ENCODE results near the gene IFRD1. TPM values are rescaled to one million over a fixed set of nuclear protein-coding genes. Genes with fewer than 3 reads are reported as not detected.

Gene IFRD1
- total RNA-seq, 5 donors from 2014 or later (not counting 1 experiment from before 2014, with no cell fraction given) = 45.0 to 268 (median 52.1) TPM

- no peak overlapping the region for H3K27ac Mint-ChIP-seq
- H3K9me3 Mint-ChIP-seq = no peaks in the 10 kb centered on the region
- Histone ChIP-seq H3K27me3 (replicated peaks in 1 of 2; ENCODE audit: control insufficient read depth in 2 of 2, extremely low read depth in 1 of 2, insufficient read depth in 2 of 2, low read length in 1 of 2) (peaks cover 0 to 5% of the 10 kb centered on the region in 2 experiments), H3K36me3 (ENCODE audit: control insufficient read depth in 2 of 2, extremely low read depth in 1 of 2, insufficient read depth in 1 of 2, low read length in 1 of 2) (no peaks in the 10 kb centered on the region), H3K9me3 (no peaks in the 10 kb centered on the region), H3K27ac (ENCODE audit: low read length) (no peak overlapping the region), H3K4me1 (ENCODE audit: control insufficient read depth in 1 of 2, extremely low read depth in 1 of 2, insufficient read depth in 2 of 2, low read length in 2 of 2) (no peaks in the 10 kb centered on the region), H3K4me3 (ENCODE audit: control insufficient read depth in 1 of 2, extremely low read depth in 1 of 2, low read length in 1 of 2) (no peak overlapping the region)
- H3K4me3 Mint-ChIP-seq = no peak overlapping the region
- CTCF ChIA-PET = no interaction called here
- DNase-seq (no peak), ATAC-seq (replicated peaks in 1 of 4) (no peak)
- WGBS (ENCODE audit: insufficient coverage) = 100% methylated on average over 1 of the region's 2 CpGs
- POLR2A ChIA-PET = no interaction called here
- H3K4me1 Mint-ChIP-seq = no peaks in the 10 kb centered on the region
- H3K27me3 Mint-ChIP-seq = peaks cover 8 to 19% of the 10 kb centered on the region in 2 donors
- no peaks in the 10 kb centered on the region for H3K36me3 Mint-ChIP-seq
Observed at GRCh38 chr7:112505495-112505894, 55.2 kb downstream of the IFRD1 start.

GRCh38 chr7:112508404-112508803 is 58.1 kb downstream of the IFRD1 start:
- CTCF ChIA-PET = no interaction called here
- no peak for DNase-seq

GRCh38 chr7:112509402-112509801 is 59.1 kb downstream of the IFRD1 start:
- H3K27me3 ChIP-seq (replicated peaks in 1 of 2; ENCODE audit: control insufficient read depth in 2 of 2, extremely low read depth in 1 of 2, insufficient read depth in 2 of 2, low read length in 1 of 2) = no peaks in the 10 kb centered on the region
- ATAC-seq (replicated peaks in 1 of 4) (no peak), DNase-seq (no peak)
- Mint-ChIP-seq H3K4me1 (no peaks in the 10 kb centered on the region), H3K27ac (no peak overlapping the region), H3K36me3 (no peaks in the 10 kb centered on the region), H3K27me3 (peaks cover 8 to 12% of the 10 kb centered on the region in 2 donors), H3K4me3 (no peak overlapping the region), H3K9me3 (no peaks in the 10 kb centered on the region)
- CTCF ChIA-PET = interaction anchor here in 1 of 2 donors (0.5 kb wide), 1 partner anchor 1018 kb away, joined by 3 read pairs; no protein-coding TSS in a partner anchor
- H3K27ac ChIP-seq (ENCODE audit: low read length) = no peak overlapping the region
- WGBS (ENCODE audit: insufficient coverage) = 85% methylated on average over 2 of the region's 5 CpGs
- no peak overlapping the region for H3K4me3 ChIP-seq (ENCODE audit: control insufficient read depth in 1 of 2, extremely low read depth in 1 of 2, low read length in 1 of 2)
- no peaks in the 10 kb centered on the region for H3K4me1 ChIP-seq (ENCODE audit: control insufficient read depth in 1 of 2, extremely low read depth in 1 of 2, insufficient read depth in 2 of 2, low read length in 2 of 2)
- POLR2A ChIA-PET = no interaction called here
- no peaks in the 10 kb centered on the region for H3K9me3 ChIP-seq
- H3K36me3 ChIP-seq (ENCODE audit: control insufficient read depth in 2 of 2, extremely low read depth in 1 of 2, insufficient read depth in 1 of 2, low read length in 1 of 2) = no peaks in the 10 kb centered on the region

More at GRCh38 chr7:112508404-112508803, 58.1 kb downstream of the IFRD1 start:
- H3K4me3 ChIP-seq (ENCODE audit: control insufficient read depth in 1 of 2, extremely low read depth in 1 of 2, low read length in 1 of 2) = no peak overlapping the region
- ATAC-seq (replicated peaks in 1 of 4) = no peak
- POLR2A ChIA-PET = no interaction called here
- no peaks in the 10 kb centered on the region for H3K4me1 ChIP-seq (ENCODE audit: control insufficient read depth in 1 of 2, extremely low read depth in 1 of 2, insufficient read depth in 2 of 2, low read length in 2 of 2)
- Mint-ChIP-seq H3K36me3 (no peaks in the 10 kb centered on the region), H3K27ac (no peak overlapping the region), H3K9me3 (no peaks in the 10 kb centered on the region), H3K4me3 (no peak overlapping the region), H3K4me1 (no peaks in the 10 kb centered on the region), H3K27me3 (peaks cover 9 to 15% of the 10 kb centered on the region in 2 donors)
- H3K27ac ChIP-seq (ENCODE audit: low read length) = no peak overlapping the region
- no peaks in the 10 kb centered on the region for H3K9me3 ChIP-seq
- peaks cover 0 to 5% of the 10 kb centered on the region in 2 experiments for H3K27me3 ChIP-seq (replicated peaks in 1 of 2; ENCODE audit: control insufficient read depth in 2 of 2, extremely low read depth in 1 of 2, insufficient read depth in 2 of 2, low read length in 1 of 2)
- WGBS (ENCODE audit: insufficient coverage) = no CpG with 5 or more reads among the region's 1 CpG
- no peaks in the 10 kb centered on the region for H3K36me3 ChIP-seq (ENCODE audit: control insufficient read depth in 2 of 2, extremely low read depth in 1 of 2, insufficient read depth in 1 of 2, low read length in 1 of 2)

- POLR2A ChIA-PET = no interaction called here
Observed at GRCh38 chr7:112510001-112510742, 59.9 kb downstream of the IFRD1 start.

DNA sequence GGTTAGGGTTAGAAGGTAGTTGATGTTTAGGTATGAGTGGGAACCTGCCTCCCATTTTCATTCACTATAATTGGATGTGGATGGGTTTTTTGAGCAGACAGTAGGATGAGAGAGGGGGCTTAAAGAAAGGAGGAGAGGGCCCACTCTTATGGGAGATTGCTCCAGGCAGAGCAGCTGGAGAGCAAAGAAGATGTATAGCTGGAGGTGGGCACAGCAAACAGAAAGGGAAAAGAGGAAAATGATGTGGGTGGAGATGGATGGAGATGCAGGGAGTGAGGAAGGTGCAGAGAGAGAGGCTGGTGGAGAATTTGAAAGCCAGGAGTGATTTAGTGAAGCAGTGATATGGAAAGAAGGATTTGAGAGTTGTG is 60.5 kb downstream of the IFRD1 start:
- H3K4me3 ChIP-seq (ENCODE audit: control insufficient read depth in 1 of 2, extremely low read depth in 1 of 2, low read length in 1 of 2) = no peak overlapping the region
- no peaks in the 10 kb centered on the region for H3K4me1 ChIP-seq (ENCODE audit: control insufficient read depth in 1 of 2, extremely low read depth in 1 of 2, insufficient read depth in 2 of 2, low read length in 2 of 2)
- CTCF ChIA-PET = no interaction called here
- H3K27me3 ChIP-seq (replicated peaks in 1 of 2; ENCODE audit: control insufficient read depth in 2 of 2, extremely low read depth in 1 of 2, insufficient read depth in 2 of 2, low read length in 1 of 2) = no peaks in the 10 kb centered on the region
- no peak overlapping the region for H3K27ac ChIP-seq (ENCODE audit: low read length)
- no peak overlapping the region for H3K4me3 Mint-ChIP-seq
- H3K27ac Mint-ChIP-seq = no peak overlapping the region
- ATAC-seq (replicated peaks in 1 of 4) = no peak
- peaks cover 11 to 13% of the 10 kb centered on the region in 2 donors for H3K27me3 Mint-ChIP-seq
- H3K36me3 ChIP-seq (ENCODE audit: control insufficient read depth in 2 of 2, extremely low read depth in 1 of 2, insufficient read depth in 1 of 2, low read length in 1 of 2) = no peaks in the 10 kb centered on the region
- DNase-seq = no peak
- H3K9me3 ChIP-seq = no peaks in the 10 kb centered on the region
- no peaks in the 10 kb centered on the region for H3K9me3 Mint-ChIP-seq
- POLR2A ChIA-PET = no interaction called here
- no peaks in the 10 kb centered on the region for H3K4me1 Mint-ChIP-seq
- no peaks in the 10 kb centered on the region for H3K36me3 Mint-ChIP-seq

More at GRCh38 chr7:112510001-112510742, 59.9 kb downstream of the IFRD1 start:
- ATAC-seq (replicated peaks in 1 of 4) (peak in 1 of 4 experiments; percentile 13), DNase-seq (no peak)
- Histone ChIP-seq H3K4me1 (ENCODE audit: control insufficient read depth in 1 of 2, extremely low read depth in 1 of 2, insufficient read depth in 2 of 2, low read length in 2 of 2) (no peaks in the 10 kb centered on the region), H3K9me3 (no peaks in the 10 kb centered on the region), H3K36me3 (ENCODE audit: control insufficient read depth in 2 of 2, extremely low read depth in 1 of 2, insufficient read depth in 1 of 2, low read length in 1 of 2) (no peaks in the 10 kb centered on the region), H3K27ac (ENCODE audit: low read length) (no peak overlapping the region), H3K27me3 (replicated peaks in 1 of 2; ENCODE audit: control insufficient read depth in 2 of 2, extremely low read depth in 1 of 2, insufficient read depth in 2 of 2, low read length in 1 of 2) (no peaks in the 10 kb centered on the region), H3K4me3 (ENCODE audit: control insufficient read depth in 1 of 2, extremely low read depth in 1 of 2, low read length in 1 of 2) (no peak overlapping the region)
- Mint-ChIP-seq H3K9me3 (no peaks in the 10 kb centered on the region), H3K27ac (no peak overlapping the region), H3K36me3 (no peaks in the 10 kb centered on the region), H3K27me3 (peaks cover 7 to 8% of the 10 kb centered on the region in 2 donors), H3K4me1 (no peaks in the 10 kb centered on the region), H3K4me3 (no peak overlapping the region)
- 46% methylated on average over 2 of the region's 5 CpGs for WGBS (ENCODE audit: insufficient coverage)
- CTCF ChIA-PET = interaction anchor here in 1 of 2 donors (0.5 kb wide), 1 partner anchor 1018 kb away, joined by 3 read pairs; no protein-coding TSS in a partner anchor

GRCh38 chr7:112511451-112512202 is 61.4 kb downstream of the IFRD1 start:
- Histone ChIP-seq H3K36me3 (ENCODE audit: control insufficient read depth in 2 of 2, extremely low read depth in 1 of 2, insufficient read depth in 1 of 2, low read length in 1 of 2) (no peaks in the 10 kb centered on the region), H3K27me3 (replicated peaks in 1 of 2; ENCODE audit: control insufficient read depth in 2 of 2, extremely low read depth in 1 of 2, insufficient read depth in 2 of 2, low read length in 1 of 2) (no peaks in the 10 kb centered on the region), H3K9me3 (no peaks in the 10 kb centered on the region), H3K27ac (ENCODE audit: low read length) (no peak overlapping the region), H3K4me3 (ENCODE audit: control insufficient read depth in 1 of 2, extremely low read depth in 1 of 2, low read length in 1 of 2) (no peak overlapping the region), H3K4me1 (ENCODE audit: control insufficient read depth in 1 of 2, extremely low read depth in 1 of 2, insufficient read depth in 2 of 2, low read length in 2 of 2) (no peaks in the 10 kb centered on the region)
- Mint-ChIP-seq H3K36me3 (no peaks in the 10 kb centered on the region), H3K27ac (no peak overlapping the region), H3K27me3 (peaks cover 11 to 13% of the 10 kb centered on the region in 2 donors), H3K9me3 (no peaks in the 10 kb centered on the region), H3K4me1 (no peaks in the 10 kb centered on the region), H3K4me3 (no peak overlapping the region)
- DNase-seq = no peak
- 74% methylated on average over 2 of the region's 6 CpGs for whole genome bisulfite sequencing (ENCODE audit: insufficient coverage)
- CTCF ChIA-PET = no interaction called here
- no peak for ATAC-seq (replicated peaks in 1 of 4)
- POLR2A ChIA-PET = no interaction called here

All from T-cell (primary cell).